Hepatocyte (in vitro differentiated cells): ENCODE results near the gene ARL2BP. TPM values are rescaled to one million over a fixed set of nuclear protein-coding genes. Genes with fewer than 3 reads are reported as not detected.
"Not testable (repeated sequence)": the region's sequence is repeated elsewhere in the genome, so short reads cannot be mapped to it uniquely, and the experiment has no call there.

ENCODE experiments used
- DNase-seq: peaks from one replicate; pipeline ENCODE4 v3.0.0-alpha.2; 2016; ENCODE audit warnings: low spot score
- H2AFZ ChIP-seq: fragments of 200-600 bp; sonication (generic); 2 replicates; pipeline ENCODE4 v1.6.0; 2016; ENCODE audit warnings: antibody characterized with exemption, mild to moderate bottlenecking
- H3K27ac ChIP-seq: fragments of 200-600 bp; sonication (generic); 2 replicates; pipeline ENCODE4 v1.5.1; 2016; ENCODE audit warnings: mild to moderate bottlenecking
- H3K27me3 ChIP-seq: fragments of 200-600 bp; sonication (generic); 2 replicates; pipeline ENCODE4 v1.6.1; 2016
- H3K36me3 ChIP-seq: fragments of 200-600 bp; sonication (generic); replicated peaks from 2 replicates; pipeline ENCODE4 v1.5.1; 2016; ENCODE audit warnings: low read depth; ENCODE audit not compliant: insufficient read depth
- H3K4me1 ChIP-seq: fragments of 200-600 bp; sonication (generic); 2 replicates; pipeline ENCODE4 v1.5.1; 2016; ENCODE audit warnings: mild to moderate bottlenecking, moderate library complexity; ENCODE audit not compliant: insufficient read depth
- H3K4me2 ChIP-seq: fragments of 200-600 bp; sonication (generic); 2 replicates; pipeline ENCODE4 v1.6.0; 2016
- H3K4me3 ChIP-seq: fragments of 200-600 bp; sonication (generic); 2 replicates; pipeline ENCODE4 v1.5.1; 2016; ENCODE audit warnings: mild to moderate bottlenecking
- H3K79me2 ChIP-seq: fragments of 200-600 bp; sonication (generic); 2 replicates; pipeline ENCODE4 v1.6.0; 2017; ENCODE audit warnings: mild to moderate bottlenecking
- H3K9me2 ChIP-seq: fragments of 200-600 bp; sonication (generic); replicated peaks from 2 replicates; pipeline ENCODE4 v1.6.0; 2017; ENCODE audit warnings: mild to moderate bottlenecking; ENCODE audit not compliant: insufficient read depth
- H3K9me3 ChIP-seq: fragments of 200-600 bp; sonication (generic); 2 replicates; pipeline ENCODE4 v1.5.1; 2016; ENCODE audit warnings: low read depth, mild to moderate bottlenecking
- H4K20me1 ChIP-seq: fragments of 200-600 bp; sonication (generic); 2 replicates; pipeline ENCODE4 v1.6.0; 2016; ENCODE audit warnings: mild to moderate bottlenecking; ENCODE audit not compliant: insufficient read depth, poor library complexity, severe bottlenecking
- CTCF ChIP-seq: fragments of 200-600 bp; sonication (generic); IDR thresholded peaks from 2 replicates; pipeline ENCODE4 v1.5.1; 2016; ENCODE audit warnings: antibody characterized with exemption, mild to moderate bottlenecking; ENCODE audit not compliant: poor library complexity
- EZH2 ChIP-seq: fragments of 200-600 bp; sonication (generic); IDR thresholded peaks from 2 replicates; pipeline ENCODE4 v1.6.1; 2016; ENCODE audit warnings: antibody characterized with exemption, mild to moderate bottlenecking, borderline replicate concordance
- EZH2phosphoT487 ChIP-seq: fragments of 200-600 bp; sonication (generic); IDR thresholded peaks from one replicate; pipeline ENCODE4 v1.6.1; 2018; ENCODE audit warnings: antibody characterized with exemption, mild to moderate bottlenecking, low read depth, moderate library complexity; ENCODE audit not compliant: unreplicated experiment, severe bottlenecking
- WGBS: methylation state at CpG from one replicate; pipeline ENCODE4 v1.1.6; 2016; ENCODE audit warnings: low lambda C conversion rate; ENCODE audit errors: missing lambda C conversion rate; 5-methylcytosine and 5-hydroxymethylcytosine counted together
- polyA plus RNA-seq: library from polyadenylated mRNA; unstranded; fragments of >200 nt; fragmentation: Nextera tagmentation; extraction: Ambion mirVana; gene quantifications from 2 replicates; pipeline ENCODE4 v1.2.1, GENCODE V29; 2016
- total RNA-seq: library from RNA; depleted of rRNA; stranded (reverse); fragments of >200 nt; gene quantifications from 2 replicates; pipeline ENCODE4 v1.2.3, GENCODE V29; 2014

Gene ARL2BP
- total and polyA plus RNA-seq, 2 experiments from 2014 or later = 102 to 105 TPM

GRCh38 chr16:57266531-57267260 lies 21.6 kb downstream of the ARL2BP start:
- peaks cover 42% of the 10 kb centered on the region for H3K4me1 ChIP-seq
- peaks cover 35% of the 10 kb centered on the region for H3K79me2 ChIP-seq
- H3K9me2 ChIP-seq = no peaks in the 10 kb centered on the region
- TF ChIP-seq EZH2phosphoT487 (no peak), EZH2 (no peak), CTCF (no peak)
- H3K27me3 ChIP-seq = no peaks in the 10 kb centered on the region
- H3K27ac ChIP-seq = peak overlapping the region; percentile 99
- no peak for DNase-seq
- WGBS = 57% methylated on average over 6 of the region's 6 CpGs
- H3K4me2 ChIP-seq = peak overlapping the region; percentile 60
- H4K20me1 ChIP-seq = no peaks in the 10 kb centered on the region
- no peak overlapping the region for H2AFZ ChIP-seq
- no peak overlapping the region for H3K4me3 ChIP-seq
- no peaks in the 10 kb centered on the region for H3K9me3 ChIP-seq
- no peaks in the 10 kb centered on the region for H3K36me3 ChIP-seq

DNA sequence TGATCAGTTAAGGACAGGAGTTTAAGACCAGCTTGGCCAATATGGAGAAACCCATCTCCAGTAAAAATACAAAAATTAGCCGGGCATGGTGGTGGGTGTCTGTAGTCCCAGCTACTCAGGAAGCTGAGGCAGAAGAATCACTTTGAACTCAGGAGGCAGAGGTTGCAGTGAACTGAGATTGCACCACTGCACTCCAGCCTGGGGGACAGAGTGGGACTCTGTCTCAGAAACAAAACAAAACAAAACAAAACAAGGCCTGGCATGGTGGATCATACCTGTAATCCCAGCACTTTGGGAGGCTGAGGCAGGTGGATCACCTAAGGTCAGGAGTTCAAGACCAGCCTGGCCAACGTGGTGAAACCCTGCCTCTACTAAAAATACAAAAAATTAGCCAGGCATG lies 22.3 kb downstream of the ARL2BP start:
- 88% methylated on average over 2 of the region's 2 CpGs for WGBS
- H3K27me3 ChIP-seq, DNase-seq, H3K4me3 ChIP-seq, H3K4me2 ChIP-seq, H2AFZ ChIP-seq, H4K20me1 ChIP-seq, H3K9me2 ChIP-seq, H3K36me3 ChIP-seq, H3K9me3 ChIP-seq: not testable (repeated sequence)
- peak overlapping the region; percentile 99 for H3K27ac ChIP-seq
- peaks cover 42% of the 10 kb centered on the region for H3K4me1 ChIP-seq
- H3K79me2 ChIP-seq = peaks cover 38% of the 10 kb centered on the region

GRCh38 chr16:57268804-57269800 lies 24.0 kb downstream of the ARL2BP start:
- no peaks in the 10 kb centered on the region for H3K27me3 ChIP-seq
- no peaks in the 10 kb centered on the region for H3K9me3 ChIP-seq
- peak overlapping the region; percentile 99 for H3K27ac ChIP-seq
- peak; percentile 90 for DNase-seq
- H3K9me2 ChIP-seq = no peaks in the 10 kb centered on the region
- peaks cover 52% of the 10 kb centered on the region for H3K79me2 ChIP-seq
- 53% methylated on average over 14 of the region's 14 CpGs for WGBS
- no peak overlapping the region for H3K4me3 ChIP-seq
- H3K4me2 ChIP-seq = peak overlapping the region; percentile 37
- H2AFZ ChIP-seq = no peak overlapping the region
- TF ChIP-seq EZH2phosphoT487 (no peak), CTCF (no peak)
- H3K4me1 ChIP-seq = peaks cover 52% of the 10 kb centered on the region
- H3K36me3 ChIP-seq = no peaks in the 10 kb centered on the region
- no peaks in the 10 kb centered on the region for H4K20me1 ChIP-seq
